ENCODE measurements around the gene ZC3H8.
"Not testable (repeated sequence)": the region's sequence is repeated elsewhere in the genome, so short reads cannot be mapped to it uniquely, and the experiment has no call there.

The ZC3H8 gene

DNA sequence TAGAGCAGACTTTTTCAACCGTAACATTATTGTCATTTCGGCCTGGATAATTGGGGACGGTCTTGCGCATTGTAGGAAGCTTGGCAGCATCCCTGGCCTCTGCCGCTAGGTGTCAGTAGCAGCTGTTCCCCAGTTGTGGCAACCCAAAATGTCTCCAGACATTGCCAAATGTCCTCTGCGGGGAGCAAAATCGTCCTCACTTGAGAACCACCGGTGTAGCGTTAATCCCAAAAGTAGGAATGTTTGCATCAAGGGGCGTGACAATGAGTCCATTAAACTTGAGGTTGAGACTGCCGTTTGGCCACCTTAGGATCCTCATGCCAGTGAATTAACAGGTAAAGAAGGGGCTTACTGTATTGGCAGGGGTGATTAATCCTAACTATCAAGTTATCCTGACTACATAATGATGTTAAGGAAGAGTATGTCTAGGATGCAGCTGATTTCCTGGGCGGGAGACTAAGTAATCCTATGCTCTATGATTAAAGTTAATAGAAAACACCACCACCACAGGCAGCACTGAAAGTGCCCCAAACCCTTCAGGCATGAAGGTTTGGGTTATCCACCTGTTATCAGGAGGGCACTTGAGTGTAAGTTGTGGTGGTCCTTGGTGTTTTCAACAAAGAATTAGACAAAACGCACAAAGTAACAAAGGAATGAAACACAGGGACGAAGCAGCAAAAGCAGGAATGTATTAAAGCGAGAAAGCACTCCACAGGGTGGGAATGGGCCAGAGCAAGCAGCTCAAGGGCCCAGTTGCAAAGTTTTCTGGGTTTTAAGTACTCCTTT lies 4.9 kb upstream of the ZC3H8 start:
- peak; percentile 78 for DNase-seq

DNA sequence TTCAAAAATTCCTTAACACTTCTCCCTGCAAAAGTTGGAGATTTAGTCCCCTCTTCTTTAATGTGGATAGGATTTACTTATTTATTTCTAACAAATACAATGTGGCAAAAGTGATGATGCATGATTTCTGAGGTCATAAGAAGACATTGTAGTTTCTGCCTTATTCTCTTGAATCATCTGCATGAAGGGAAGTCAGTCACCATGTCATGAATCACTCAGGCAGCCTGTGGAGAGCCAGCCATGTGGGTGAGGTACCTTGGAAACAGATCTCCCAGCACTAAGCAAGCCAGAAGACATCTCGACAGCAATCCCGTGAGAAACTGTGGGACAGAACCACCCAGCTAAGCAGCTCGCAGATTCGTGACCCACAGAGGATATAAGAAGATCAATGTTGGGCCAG lies 2.7 kb upstream of the ZC3H8 start:
- DNase-seq: no peak

DNA sequence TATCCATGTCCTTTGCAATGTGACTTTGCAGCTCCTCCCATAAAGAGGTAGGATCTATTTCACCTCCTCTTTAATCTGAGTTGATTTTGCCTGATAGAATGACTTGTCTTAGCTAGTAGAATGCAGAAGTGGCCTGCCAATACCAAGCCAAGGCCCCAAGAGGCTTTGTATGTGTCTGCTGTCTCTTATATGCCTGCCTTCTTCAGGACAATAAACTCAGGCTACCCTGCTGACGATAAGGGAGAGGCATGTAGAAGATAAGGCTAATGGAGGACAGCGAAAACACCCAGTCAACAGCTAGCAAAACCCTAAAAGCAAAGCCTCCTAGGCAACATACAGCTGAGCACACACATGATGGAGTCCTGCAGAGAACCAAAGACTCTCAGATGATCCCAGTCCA lies 1.8 kb upstream of the ZC3H8 start:
- DNase-seq: no peak

DNA sequence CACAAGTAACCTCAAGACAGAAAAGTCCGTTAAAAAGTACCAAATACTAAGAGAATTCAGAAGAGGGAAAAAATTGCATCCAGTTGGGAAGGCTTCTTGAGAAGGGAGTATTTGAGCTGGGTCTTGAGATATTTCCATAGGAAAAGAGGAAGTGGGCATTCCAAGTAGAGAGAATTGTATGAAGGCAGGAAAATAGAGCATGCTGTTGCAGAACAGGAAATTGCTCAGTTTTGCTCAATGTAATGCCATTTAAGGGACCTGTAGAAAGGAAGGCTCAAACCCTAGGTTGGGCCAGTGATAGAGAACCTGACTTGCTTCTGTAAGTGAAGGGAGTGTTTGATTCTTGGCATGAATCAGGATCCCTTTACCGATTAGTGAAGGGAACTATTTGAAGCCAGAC lies 1.0 kb upstream of the ZC3H8 start:
- DNase-seq: no peak

DNA sequence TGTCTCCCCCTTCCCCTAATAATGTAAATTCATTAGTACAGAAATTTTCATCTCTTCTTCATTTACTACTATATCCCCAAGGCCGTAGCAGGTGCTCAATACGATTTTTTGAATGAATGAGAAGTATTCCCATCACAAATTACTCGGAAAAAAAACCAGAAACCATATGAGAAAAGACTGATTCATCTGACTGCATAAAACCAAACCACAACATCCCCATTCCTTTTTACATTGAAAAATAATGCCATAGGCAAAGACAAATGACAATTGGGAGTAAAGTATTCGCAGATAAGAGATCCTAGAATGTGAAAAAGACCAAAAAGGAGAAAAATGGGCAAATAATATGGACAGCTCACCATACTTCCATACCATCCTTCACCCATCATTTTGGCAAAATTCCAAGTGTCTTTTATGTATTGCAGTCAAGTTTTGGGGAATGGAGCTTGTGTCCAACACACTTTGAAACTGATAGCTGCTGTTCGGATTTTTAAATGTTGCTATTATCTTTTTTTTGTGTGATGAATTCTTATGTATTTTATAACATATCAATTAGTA lies 1.5 kb downstream of the ZC3H8 start:
- no peak for DNase-seq

DNA sequence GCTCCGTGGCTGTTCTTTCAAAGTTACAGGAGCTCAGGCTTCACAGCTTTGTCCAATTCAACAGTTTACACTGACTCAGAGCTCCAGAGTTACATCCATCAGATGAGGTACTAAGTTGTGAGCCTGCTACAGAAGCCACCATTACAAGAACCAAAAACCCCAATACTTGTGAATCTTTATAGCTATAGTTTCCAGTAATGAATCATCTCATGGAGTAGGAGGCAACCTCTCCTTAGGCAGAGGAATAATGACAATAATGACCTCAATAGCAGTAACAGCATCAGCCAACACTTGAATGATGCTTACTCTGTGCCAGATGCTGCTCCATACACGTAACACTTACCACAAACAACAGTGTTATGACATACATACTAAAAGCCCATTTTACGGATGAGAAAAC lies 3.6 kb downstream of the ZC3H8 start:
- DNase-seq: no peak

DNA sequence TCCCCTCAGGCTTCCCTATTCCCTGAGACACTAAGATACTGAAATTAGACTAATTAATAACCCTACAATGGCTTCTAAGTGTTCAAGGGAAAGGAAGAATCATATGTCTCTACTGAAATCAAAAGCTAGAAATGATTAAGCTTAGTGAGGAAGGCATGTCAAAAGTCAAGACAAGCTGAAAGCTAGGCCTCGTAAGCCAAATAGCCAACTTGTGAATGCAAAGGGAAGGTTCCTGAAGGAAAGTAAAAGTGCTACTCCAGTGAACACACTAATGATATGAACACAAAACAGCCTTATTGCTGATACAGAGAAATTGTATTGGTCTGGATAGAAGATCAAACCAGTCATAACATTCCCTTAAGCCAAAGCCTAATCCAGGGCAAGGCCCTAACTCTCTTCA lies 10.0 kb downstream of the ZC3H8 start:
- no peak for DNase-seq

DNA sequence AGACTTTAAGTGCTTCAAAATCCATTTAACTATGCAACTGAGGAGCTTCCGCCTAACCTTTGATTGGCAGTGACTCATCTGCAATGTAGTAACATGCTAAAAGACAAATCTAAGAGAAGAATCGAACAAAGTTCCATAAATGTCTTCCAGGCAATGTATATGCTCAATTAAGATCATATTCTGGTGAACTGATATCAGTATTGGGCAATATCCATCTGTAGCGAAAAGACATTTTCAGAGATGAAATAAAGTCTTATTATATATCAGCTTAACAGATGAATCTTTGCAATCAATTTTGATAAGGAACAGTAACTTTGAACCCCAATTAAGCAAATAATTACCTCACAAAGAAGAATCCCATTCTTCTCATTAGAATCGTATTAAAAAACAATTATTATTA lies 11.6 kb downstream of the ZC3H8 start:
- DNase-seq: no peak

DNA sequence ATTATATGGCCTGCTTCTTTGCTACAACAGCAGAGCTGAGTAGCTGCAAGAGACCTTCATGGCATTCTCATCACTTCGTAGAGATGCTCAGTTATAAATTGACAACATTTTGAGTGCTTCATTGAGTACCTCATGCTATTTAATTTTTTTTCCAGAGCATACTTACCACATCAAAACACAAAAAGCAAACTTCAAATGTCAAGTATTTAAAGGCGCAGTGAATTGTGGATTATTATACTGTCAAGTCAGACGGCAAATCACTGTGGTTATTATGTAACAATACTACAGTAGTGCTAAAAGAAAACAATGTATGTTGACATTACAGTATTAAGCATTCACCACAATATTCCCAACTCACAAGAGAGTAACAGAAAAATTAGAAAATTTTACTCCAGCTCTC lies 12.5 kb downstream of the ZC3H8 start:
- DNase-seq: no peak

DNA sequence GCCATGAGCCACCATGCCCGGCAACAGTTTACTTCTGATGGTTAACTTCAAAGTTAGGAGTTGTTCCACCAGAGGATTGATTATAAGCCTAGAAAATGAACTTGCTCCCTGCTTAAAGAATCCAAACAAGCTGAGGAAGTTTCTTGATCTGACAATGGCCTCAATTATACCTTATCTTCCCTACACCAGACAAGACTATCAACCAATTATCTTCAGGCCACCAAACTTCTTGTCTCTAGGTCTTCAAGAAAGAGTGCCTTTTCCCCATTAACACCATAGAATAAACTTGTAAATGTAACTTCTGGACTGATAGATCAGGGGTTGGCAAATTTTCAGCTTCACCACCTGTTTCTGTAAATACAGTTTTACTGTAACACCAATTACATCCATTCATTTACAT lies 15.0 kb downstream of the ZC3H8 start:
- DNase-seq: no peak

DNA sequence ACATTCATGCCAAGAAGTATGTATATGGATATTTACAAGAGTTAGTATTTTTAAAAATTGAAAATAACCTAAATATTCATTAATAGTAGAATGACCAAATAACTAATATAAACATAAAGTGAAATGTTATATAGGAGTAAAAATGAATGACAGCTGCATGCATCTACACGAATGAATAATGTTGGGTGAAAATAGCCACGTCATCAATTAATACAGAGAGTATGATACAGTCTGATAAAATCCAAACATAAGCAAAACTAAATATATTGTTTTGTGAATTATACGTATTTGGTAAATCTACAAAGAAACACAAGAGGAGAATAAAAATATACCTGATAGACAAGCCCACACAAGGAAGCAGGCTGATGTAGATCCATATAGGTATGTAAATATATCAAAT lies 24.5 kb downstream of the ZC3H8 start:
- DNase-seq: no peak

DNA sequence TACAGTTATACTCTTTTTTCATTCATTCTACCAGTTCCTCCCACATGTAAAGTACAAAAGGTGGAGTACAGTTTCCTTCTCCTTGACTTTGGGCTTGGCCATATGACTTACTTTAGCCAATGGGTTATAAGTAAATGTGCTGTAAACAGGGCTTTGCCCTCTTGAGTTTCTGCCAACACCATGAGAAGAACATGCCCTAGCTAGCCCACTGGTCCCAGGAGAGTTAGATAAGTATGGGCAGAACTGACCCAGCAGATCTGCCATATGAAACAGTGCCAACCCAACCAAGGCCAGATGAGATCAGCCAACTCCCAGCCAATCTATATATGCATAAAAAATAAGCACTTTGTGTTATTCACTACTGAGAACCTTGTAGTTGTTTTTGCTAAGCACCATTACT lies 25.5 kb downstream of the ZC3H8 start:
- no peak for DNase-seq

DNA sequence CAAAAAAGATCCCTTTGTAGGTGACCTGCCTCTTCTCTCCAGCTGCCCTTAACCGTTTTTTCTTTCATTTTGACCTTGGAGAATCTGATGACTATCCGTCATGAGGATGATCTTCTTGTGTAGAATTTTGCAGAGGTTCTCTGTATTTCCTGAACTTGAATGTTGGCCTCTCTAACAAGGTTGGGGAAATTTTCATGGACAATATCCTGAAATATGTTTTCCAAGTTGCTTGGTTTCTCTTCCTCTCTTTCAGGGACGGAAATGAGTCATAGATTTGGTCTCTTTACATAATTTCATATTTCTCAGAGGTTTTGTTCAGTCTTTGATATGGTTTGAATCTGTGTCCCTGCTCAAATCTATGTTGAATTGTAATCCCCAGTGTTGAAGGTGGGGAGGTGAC lies 34.0 kb downstream of the ZC3H8 start:
- DNase-seq: no peak

DNA sequence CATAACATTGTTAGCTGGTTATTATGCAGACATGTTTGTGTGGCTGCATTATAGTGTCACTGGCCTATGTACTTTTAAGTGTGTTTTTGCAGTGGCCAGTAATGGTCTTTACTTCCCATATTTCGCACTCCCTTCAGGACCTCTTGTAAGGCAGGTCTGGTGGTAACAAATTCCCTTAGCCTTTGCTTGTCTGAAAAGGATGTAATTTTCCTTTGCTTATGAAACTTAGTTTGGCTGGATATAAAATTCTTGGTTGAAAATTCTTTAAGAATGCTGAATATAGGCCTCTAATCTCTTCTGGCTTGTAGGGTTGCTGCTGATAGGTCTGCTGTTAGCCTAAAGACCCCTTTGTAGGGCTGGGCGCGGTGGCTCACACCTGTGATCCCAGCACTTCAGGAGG lies 34.7 kb downstream of the ZC3H8 start:
- no peak for DNase-seq

DNA sequence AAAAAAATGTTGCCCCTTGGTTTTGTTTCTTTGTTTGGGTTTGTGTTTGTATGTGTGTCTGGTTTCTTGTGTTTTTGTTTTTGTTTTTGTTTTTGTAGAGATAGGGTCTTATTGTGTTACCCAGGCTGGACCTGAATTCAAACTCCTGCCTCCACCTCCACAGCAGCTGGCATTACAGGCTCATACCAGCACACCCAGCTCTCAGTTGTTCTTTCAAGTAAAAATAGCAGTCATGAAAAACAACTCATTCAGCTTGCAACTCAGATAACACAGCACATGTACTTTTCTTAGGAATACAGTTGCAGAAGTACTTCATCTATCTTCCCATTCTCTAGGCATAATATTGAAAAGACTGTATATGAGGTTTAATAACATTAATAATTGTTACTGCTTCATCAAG lies 37.0 kb downstream of the ZC3H8 start:
- no peak for DNase-seq

DNA sequence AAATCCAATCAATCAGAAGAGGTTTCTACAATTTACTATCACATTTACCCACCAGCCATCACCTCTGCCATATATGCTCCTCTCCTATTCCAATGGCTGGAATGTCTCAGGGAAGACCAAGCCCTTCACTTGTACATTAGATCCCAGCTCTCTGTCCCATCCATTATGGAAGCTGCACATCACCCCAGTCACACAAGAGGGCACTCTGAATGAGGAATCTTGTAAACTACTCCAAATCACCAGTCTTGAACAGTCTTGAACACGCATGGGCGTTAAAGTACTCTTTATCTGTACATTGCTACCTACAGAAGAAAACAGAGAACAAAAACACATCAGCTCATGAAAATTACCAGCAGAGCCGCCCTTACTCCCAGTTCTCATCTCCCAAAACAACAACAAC lies 38.7 kb downstream of the ZC3H8 start:
- DNase-seq: no peak

DNA sequence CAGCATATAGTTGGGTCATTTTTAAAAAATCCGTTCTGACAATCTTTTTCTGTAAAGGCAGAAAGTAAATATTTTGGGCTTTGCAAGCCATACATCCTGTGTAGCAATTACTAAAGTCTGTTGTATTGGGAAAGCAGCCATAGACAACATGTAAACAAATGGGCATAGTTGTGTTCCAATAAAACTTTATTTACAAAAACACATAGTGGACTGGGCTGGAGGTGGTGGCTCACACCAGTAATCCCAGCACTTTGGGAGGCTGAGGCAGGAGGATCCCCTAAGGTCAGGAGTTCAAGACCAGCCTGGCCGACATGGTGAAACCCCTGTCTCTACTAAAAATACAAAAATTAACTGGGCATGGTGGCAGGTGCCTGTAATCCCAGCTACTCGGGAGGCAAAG lies 46.9 kb downstream of the ZC3H8 start:
- DNase-seq: not testable (repeated sequence)

DNA sequence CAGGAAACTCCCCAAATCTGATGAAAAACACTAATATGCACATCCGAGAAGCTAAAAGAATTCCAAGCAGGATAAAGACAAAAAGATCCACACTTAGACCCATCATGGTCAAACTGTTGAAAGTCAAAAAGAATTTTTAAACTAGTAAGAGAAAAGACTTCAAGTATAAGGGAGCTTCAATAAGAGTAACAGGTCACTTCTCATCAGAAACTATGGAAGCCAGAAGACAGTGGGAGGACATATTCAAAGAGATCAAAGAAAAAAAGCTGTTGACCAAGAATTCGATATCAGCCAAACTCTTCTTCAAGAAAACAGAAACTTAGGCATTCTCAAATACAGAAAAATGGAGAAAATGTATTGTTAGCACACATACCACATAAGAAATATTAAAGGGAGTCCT lies 50.4 kb downstream of the ZC3H8 start:
- no peak for DNase-seq

DNA sequence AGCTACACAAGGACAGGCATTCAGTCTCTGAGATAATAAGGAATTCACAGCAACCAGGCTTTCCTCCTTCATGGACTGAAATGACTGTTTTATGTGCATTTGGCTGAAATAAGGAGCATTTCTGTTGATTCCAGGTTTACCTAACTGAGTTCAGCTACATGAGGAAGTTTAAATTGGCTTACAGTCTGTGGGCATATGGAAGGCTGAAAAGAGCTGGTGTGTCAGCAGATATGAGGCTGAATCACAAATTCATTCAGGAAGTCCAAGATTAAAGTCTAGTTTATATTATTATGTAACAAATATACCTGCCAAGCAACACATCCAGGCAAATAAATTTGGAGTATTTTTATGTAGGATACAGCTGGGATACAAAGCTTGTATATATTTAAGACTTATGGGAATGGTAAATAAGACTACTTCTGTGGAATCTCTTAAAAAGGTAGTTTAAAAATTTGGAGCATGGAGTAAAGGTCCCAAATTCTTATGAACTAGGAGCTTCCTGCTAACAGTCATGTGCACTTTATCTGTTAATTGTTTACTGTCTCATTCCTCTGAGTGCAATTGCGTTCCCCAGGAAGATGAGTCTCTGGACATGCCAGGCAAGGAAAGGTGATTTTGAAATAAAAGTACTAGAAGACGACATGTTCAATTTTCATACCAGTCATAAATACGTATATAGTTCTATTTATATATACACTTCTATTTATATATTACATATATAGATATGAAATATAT lies 53.0 kb downstream of the ZC3H8 start:
- DNase-seq: no peak

DNA sequence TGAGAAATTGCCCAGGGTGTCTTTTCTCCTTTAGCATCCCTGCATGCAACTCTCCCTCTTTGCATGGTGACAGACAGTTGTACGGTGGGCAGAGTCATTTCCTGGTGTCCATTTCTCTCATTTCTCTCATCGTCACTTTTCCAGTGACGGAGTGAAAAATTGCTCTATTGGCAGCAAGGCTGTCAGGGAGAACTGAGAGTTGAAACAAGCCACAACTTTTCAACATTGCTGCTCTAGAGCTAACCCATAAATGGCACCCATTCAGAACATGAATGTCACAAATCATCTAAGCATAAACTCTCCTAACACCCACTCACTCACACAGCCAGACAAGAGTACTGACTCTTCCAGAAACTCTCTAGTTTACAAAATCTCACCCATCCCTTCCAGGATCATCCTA lies 55.7 kb downstream of the ZC3H8 start:
- DNase-seq: no peak

DNA sequence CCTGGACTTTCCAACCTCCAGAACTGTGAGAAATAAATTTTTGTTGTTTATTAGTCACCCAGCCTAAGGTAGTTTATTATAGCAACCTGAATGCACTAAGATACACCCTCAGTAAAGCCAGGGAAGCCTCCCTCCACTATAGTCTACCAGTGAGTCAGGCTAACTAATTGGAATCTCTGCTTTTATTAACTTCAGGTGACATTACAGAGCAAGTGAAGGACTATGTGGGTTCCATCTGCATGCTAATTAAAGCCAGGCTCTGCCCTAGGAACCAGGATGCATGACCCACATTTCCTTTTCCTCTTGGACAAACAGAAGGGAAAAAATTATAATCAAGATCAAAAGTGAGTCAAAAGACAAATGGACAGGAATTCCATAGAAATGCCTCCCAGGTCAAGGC lies 56.1 kb downstream of the ZC3H8 start:
- no peak for DNase-seq

DNA sequence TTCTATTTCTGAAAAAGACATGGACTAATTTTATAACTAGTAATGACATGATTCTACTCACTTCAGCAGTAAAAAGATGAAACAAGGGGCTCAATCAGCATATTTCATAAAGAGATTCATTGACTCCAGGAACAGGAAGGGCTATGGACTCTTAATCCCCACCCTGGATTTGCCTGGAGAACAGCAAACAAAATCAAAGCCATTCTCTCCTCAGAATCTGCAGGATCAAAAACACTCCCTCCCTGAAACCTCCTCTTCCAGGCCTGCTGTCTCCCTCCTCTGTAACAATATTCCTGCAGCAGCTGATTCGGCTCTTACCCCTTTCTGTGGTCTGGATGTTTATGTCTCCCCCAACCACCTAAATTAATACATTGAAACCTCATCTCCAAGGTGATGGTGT lies 57.0 kb downstream of the ZC3H8 start:
- DNase-seq: no peak

DNA sequence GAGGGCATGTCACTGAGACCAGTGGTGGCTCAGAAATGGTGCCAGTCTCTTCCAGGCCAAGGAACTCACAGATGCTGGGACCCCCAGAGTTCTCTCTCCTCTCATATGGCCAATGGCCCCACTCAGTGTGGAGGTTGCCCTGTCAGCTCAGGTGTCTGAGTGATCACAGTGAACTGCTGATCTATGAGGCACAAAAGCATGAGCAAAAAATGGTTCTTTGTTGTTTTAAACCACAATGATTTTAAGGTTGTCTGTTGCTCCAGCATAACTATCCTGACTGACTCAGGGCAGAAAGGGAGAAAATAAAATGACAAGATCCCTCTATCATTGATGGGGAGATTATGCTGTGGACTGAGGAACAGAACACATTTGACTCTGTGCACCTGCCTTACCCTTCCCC lies 58.9 kb downstream of the ZC3H8 start:
- DNase-seq: no peak

DNA sequence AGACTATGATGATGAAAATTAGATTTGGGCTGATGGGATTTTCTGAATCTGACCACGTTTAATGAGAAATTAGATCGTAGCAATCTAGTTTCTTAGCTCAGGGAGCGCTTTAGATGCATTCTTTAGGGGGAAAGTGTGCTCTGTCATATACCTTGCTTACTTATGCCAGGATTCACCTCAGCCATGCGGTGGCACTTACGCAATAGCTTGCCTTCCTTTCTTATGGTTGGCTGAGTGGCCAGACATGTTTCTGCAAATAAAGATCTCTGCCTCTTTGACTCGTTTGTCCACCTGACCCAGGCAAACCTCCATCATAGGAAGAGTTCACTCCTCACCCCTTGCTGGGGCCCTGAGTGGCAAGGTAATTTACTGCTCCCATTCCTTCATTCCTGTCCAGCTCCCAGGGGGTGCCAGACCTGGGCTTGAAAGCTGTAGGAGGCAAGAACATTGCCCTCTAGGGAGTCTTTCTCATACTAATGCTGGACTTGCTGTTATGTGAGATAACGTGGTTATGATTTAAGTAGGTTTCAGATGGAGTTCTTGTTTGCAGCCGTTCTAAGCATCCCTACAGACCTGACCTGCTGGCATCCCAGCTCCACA lies 59.6 kb downstream of the ZC3H8 start:
- no peak for DNase-seq
